RWPE1 (cell line): Measurements from ENCODE around the gene INPP5B.
"Not testable (repeated sequence)": the region's sequence is repeated elsewhere in the genome, so short reads cannot be mapped to it uniquely, and the experiment has no call there.

Experiments
- CTCF ChIA-PET: fragments of 350-600 bp; sonication (Branson Sonifier 250); formaldehyde crosslinking; extraction: SDS; loops from one replicate; lab custom pipeline; 2021; lab: Yijun Ruan, JAX
- POLR2A ChIA-PET: fragments of 400-600 bp; formaldehyde crosslinking; extraction: SDS; loops from one replicate; lab custom pipeline; 2020; ENCODE audit warnings: antibody characterized with exemption; ENCODE audit not compliant: low non-redundant PET; lab: Yijun Ruan, JAX
- DNase-seq: peaks from one replicate; pipeline ENCODE4 v3.0.0; 2012; ENCODE audit warnings: low spot score
- H3K27ac ChIP-seq: fragments of 450-650 bp; 2 replicates; pipeline ENCODE4 v1.5.1; 2017
- TF ChIP-seq, protein P1 (sequence below): fragments of 450-650 bp; conservative IDR thresholded peaks from 2 replicates; pipeline ENCODE4 v1.5.1; 2017; ENCODE audit warnings: low read depth, mild to moderate bottlenecking

The INPP5B gene

DNA sequence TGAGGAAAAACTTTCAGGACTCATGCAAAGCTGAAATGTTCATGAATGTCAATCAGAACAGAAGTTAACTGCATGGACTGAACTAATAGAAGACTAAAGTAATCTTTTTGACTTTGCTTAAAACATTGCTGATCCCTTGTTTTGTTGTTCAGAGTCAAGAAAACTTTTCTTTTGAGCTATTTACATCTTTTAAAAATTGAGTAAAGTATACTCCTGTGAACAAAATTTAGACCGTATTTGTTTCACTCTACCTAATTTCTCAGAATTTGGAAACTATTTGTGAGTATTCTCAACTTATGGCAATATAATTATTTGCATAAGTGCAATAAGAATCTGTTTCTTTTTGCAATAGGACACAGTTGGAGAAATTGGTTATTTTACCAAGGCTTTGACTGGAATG, 41.1 kb downstream of the INPP5B start:
- DNase-seq, result no peak
- H3K27ac ChIP-seq, result no peak overlapping the region
- TF ChIP-seq, protein P1, sequence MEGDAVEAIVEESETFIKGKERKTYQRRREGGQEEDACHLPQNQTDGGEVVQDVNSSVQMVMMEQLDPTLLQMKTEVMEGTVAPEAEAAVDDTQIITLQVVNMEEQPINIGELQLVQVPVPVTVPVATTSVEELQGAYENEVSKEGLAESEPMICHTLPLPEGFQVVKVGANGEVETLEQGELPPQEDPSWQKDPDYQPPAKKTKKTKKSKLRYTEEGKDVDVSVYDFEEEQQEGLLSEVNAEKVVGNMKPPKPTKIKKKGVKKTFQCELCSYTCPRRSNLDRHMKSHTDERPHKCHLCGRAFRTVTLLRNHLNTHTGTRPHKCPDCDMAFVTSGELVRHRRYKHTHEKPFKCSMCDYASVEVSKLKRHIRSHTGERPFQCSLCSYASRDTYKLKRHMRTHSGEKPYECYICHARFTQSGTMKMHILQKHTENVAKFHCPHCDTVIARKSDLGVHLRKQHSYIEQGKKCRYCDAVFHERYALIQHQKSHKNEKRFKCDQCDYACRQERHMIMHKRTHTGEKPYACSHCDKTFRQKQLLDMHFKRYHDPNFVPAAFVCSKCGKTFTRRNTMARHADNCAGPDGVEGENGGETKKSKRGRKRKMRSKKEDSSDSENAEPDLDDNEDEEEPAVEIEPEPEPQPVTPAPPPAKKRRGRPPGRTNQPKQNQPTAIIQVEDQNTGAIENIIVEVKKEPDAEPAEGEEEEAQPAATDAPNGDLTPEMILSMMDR, result no peak
- ChIA-PET POLR2A (no interaction called here), CTCF (no interaction called here)

GRCh38 chr1:37903921-37904320, 42.9 kb downstream of the INPP5B start:
- H3K27ac ChIP-seq, POLR2A ChIA-PET, CTCF ChIA-PET, DNase-seq: not testable (repeated sequence)

DNA sequence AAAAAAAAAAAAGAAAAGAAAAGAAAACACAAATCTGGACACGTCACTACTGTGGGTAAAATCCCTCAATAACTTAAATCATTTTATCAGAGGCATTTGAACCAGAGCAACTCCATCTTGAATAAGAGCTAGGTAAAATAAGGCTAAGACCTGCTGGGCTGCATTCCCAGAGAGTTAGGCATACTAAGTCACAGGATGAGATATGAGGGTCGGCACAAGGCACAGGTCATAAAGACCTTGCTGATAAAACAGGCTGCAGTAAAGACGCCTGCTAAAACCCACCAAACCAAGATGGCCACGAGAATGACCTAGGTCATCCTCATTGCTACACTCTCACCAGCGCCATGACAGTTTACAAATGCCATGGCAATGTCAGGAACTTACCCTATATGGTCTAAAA, 43.9 kb downstream of the INPP5B start:
- ChIA-PET CTCF (no interaction called here), POLR2A (no interaction called here)
- no peak for DNase-seq
- TF ChIP-seq, protein P1, result no peak
- H3K27ac ChIP-seq, result no peak overlapping the region

GRCh38 chr1:37901893-37902225, 45.0 kb downstream of the INPP5B start:
- TF ChIP-seq, protein P1, result no peak
- no peak overlapping the region for H3K27ac ChIP-seq
- ChIA-PET CTCF (interaction anchor here (0.6 to 0.7 kb wide), 2 partner anchors 179 to 1578 kb away, joined by 3 read pairs; no protein-coding TSS in a partner anchor), POLR2A (no interaction called here)
- no peak for DNase-seq

DNA sequence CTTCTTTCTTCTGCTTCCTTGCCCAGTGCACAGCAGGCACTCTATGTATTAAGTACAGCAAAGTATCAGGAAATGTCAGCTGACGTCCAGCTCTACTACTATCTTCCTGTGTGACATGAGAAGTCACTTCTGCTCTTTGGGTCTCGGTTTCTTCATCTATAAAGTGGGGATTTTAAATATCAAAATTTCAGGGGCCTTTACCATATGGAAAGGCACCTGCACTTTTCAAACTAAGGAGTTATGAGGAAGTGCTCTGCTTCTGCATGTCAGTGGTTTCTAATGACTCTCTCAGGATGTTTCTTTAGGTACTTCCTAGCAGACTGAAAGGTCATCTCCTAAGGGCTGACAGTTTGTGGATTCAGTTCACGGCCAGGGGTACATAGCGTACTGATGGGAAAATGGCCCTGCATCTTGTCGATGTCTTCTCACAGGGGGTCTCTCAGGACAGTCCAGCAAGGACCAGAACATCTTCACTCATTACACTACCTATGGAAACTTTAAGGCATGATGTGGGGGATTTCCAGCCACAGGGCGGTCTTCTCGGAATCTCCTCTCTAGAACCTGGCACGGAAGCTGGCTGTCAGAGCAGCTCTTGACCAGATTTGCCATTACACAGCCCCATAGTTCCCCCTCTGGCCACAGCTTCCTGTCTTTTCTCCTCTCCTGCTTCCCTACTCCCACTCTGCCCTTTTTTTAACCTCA, 45.5 kb downstream of the INPP5B start:
- TF ChIP-seq, protein P1, result no peak
- CTCF ChIA-PET, result interaction anchor here (0.7 kb wide), 1 partner anchor 1578 kb away, joined by 3 read pairs; no protein-coding TSS in a partner anchor
- no peak for DNase-seq
- POLR2A ChIA-PET, result no interaction called here
- no peak overlapping the region for H3K27ac ChIP-seq

GRCh38 chr1:37897563-37897962, 49.3 kb downstream of the INPP5B start:
- POLR2A ChIA-PET, CTCF ChIA-PET: not testable (repeated sequence)

DNA sequence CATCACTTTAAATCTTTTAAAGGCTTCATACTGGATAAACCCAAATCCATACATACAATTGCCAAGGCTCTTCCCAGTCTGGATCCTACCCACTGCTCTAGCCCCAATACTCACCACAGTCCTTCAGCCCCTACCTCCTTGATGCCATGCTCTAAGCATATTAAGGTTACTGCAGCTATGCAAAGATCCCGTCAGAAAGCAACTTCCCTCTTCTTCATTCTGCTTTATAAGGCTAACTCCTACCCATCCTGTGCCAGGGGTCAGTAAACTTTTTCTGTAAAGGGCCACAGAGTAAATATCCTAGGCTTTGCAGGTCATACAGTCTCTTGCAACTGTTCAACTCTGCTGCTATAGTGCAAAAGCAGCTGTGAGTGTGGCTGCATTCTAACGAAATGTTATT, 53.2 kb downstream of the INPP5B start:
- no peak overlapping the region for H3K27ac ChIP-seq
- no peak for DNase-seq
- ChIA-PET CTCF (no interaction called here), POLR2A (no interaction called here)
- TF ChIP-seq, protein P1, result no peak

More at GRCh38 chr1:37897563-37897962, 49.3 kb downstream of the INPP5B start:
- DNase-seq, H3K27ac ChIP-seq: not testable (repeated sequence)
